ENCODE data around the gene PHKA2.

Gene PHKA2

DNA sequence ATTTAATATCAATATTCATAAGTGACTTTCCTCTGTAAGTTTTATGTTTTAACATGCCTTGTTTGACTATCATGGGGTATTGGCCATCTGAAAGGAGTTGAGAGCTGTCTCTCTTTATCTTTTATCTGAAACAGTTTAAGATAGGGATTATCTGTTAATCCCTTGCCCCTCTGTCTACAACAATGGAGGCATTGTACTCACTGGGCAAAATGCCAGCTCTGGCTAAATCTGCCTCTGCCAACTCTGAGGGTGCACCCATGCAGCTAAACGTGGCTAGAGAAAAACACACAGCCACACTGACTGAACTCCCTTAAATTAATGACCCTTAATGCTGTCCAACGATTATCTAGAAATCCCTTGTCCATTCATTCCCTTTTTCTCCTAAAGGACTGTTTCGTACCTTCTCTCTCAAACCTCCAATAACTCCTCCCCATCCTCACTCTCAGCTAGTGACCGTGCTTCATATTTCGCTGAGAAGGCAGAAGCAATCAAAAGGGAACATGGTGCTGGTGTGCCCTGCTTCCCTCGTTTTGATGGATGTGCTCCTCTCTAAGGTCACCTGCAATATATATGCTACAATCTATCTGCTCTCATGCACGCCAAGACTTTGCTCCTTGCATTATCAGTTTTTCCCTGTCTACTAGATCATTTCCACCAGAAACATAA is 10.3 kb downstream of the PHKA2 start:
- DNase-seq = no peak

DNA sequence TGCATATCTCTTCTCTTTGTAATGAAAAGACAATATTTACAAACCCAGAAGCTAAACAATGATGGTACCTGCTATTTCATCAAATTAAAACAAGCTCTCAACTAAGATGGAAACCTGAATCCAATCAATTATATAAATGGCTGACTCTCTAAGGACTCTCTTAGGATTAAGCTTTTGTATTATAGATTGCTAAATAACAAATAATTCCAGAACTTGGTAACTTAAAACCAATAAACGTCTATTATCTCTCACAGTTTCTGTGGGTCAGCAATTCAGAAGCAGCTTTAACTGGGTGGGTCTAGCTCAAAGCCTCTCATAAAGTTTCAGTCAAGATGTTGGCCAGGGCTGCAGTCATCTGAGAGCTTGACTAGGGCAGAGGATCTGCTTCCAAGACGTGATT is 12.4 kb downstream of the PHKA2 start:
- no peak for DNase-seq

DNA sequence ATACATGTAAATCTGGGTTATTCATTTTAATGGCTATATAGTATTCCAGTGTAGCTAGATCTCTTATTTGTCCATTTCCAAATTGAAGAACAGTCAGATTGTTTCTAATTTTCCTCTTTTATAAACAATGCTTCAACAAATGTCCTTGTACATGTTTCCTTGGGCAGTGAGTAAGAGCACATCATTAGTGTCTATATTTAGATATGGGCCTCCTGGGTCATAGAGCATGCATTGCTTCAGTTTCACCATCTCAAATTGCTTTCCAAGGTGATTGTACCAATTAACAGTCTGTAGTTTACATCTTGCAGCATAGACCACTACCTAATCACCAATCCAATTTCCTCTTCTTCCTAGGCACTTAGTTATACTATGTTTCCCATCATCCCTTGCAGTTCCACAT is 13.4 kb downstream of the PHKA2 start:
- no peak for DNase-seq

DNA sequence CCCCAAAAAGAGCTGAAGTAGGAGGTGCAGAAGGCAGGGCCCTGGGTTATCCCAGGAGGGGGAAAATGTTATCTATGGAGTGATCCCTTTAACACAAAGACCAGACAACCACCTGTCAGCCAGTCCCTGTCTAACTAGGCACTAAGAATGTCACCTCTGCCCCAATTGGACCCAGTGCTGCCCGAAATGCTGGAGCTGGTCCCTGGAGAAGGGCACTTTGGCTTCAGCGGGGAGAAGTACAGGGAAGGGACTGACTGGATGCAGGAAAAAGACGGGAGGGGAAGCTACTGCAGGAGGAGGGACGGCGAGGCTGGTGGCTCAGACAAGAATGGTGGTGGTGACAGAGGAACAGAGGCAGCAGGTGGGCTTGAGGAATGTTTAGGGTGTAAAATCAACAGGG is 17.3 kb downstream of the PHKA2 start:
- DNase-seq = no peak

DNA sequence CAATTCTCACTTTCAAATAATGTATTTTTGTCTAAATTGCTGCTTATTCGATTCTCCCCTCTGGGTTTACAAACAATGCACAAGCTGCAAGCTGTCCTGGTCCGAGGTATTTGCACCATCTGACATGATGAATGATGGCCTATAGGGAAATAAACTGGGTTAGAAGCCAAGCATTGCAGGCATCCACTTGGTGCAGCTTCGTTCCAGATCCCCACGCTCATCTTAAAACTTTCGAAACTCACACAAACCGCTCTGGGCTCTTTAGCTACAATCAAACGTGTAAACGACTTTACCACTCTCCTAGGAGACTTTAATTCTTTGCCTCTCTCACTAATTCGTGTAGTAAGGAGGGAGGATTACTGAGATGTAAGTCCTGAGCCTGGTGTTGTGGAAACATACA is 19.0 kb downstream of the PHKA2 start:
- DNase-seq = no peak

DNA sequence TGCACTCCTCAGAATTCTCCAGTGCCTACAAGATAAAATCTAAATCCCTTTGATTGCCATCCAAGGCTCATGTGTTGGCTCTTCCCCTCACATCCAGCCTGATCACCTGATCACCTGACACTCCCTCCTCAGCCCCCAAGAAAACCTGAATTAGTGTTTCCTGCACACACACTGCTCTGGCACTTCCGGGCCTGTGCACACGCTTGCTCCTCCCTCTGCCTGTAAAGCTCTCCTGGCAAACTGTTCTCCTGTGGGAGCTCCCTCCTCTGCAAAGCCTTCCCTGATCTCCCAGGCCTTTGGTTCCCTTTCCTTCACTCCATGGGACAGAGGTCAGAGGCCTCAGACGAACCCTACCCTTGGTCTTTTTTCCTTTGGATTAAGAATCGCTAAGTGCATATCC is 19.9 kb downstream of the PHKA2 start:
- DNase-seq = no peak

DNA sequence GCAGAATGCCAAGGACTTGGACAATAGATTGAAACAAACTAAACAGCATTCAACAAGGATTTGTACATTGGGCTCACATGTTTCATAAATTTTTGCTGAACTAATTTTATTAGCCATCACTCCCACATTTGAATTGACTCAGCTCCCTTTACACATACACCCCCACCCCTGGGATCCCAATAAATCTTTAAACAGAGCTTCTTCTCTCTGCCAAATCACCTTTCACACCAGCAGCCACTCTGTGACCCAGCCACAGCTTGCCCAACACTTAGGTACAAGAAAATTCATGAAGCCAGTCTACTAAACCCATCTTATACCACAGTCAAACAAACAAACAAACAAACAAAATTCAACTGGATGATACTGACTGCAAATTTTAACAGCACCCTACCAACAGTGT is 21.6 kb downstream of the PHKA2 start:
- no peak for DNase-seq

DNA sequence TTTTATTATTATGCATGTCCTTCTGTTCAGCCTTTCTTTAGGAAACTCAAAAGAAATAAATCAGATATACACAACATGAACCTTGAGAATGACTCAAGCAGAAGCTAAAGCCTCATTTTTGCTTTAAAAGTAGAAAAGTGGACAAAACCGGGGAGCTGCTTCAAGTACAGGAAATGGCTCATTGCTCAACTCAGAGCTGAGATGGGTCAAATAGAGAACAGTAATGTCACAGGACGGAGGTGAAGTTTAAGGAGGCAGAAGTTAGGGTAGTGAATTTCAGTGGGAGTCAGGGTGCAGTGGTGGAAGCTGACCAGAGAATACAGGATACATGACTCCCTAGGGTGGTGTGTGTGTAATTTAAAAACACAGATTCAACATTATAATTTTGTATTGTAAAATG is 22.2 kb downstream of the PHKA2 start:
- DNase-seq = no peak

DNA sequence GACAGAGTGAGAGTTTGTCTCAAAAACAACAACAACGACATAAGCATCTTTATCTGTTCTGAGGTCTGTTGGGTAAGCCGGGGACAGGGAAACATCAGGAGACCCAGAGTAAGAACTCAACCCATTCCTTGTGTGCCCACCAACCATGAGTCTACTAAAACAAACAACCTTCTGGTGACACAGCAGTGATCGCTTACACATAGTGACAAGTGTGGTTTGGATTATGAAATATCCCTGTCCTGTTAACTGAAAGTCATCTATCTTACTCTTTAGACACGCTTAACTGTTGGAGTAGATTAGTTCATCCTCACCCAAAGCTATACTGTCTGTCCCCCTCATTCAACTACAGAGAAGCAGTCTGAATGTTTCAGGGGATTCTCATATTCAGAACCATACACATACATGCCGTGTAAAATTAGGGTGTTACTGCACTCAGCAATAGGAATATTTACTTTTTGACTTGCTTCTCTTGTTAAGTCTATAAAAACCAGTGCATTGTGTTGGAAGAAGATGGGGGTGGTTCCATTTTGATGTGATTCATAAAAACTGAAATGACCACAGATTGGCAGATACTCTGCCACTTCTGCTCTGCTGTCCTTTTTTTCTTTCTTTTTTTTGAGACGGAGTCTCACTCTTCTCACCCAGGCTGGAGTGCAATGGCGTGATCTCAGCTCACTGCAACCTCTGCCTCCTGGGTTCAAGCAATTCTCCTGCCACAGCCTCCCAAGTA is 27.4 kb downstream of the PHKA2 start:
- no peak for DNase-seq

DNA sequence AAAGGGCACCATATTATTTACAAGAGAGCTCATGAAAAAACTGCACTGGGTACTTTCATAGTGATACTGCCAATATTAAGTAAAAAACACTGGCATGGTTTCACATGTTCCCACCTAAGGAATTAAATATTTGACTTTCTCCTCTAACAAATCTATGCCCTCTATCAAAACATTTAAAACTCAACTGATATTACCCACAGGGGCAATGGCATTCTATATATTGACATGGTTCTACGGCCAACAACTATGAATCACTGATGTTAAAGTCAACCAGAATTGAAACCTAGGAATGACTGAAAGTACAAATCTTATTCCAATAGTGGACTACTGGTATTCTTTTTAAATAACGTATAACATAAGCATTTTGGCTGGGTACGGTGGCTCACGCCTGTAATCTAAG is 28.2 kb downstream of the PHKA2 start:
- no peak for DNase-seq

DNA sequence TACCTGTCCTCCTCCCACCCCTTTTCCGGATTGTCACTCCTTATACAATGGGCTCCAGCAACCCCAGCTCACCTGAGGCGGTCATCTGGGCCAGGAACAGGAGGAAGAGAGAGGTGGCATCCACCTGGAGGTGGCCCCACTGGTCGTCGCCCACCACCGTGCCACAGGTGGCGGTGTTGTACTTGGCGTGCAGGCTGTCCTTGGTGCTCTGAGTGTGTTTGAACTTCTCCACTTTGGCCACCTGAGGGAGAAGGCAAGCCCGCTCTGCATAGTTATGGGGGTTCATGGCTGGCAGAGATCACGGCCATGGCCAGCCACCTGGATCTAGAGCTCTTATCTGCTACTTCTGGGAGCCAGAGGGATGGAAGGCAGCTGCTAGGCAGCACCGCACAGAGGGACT is 32.9 kb downstream of the PHKA2 start:
- DNase-seq = no peak

DNA sequence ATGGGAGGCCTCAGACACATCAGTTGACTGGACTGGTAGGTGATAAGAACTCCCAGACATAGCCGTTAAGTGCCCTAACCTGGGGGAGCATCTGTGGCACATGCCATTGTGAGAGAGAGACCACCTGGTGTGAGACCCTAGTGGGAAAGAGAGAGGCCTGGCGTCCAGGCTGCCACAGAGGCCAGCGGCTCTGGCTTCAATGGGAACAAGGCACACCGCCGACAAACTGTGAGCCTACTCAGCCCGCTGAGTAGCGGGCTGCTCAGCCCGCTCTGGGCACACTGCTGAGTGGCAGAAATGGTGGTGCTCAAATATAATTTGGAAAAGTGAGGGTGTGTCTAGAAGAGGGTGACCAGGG is 34.0 kb downstream of the PHKA2 start:
- DNase-seq = no peak

DNA sequence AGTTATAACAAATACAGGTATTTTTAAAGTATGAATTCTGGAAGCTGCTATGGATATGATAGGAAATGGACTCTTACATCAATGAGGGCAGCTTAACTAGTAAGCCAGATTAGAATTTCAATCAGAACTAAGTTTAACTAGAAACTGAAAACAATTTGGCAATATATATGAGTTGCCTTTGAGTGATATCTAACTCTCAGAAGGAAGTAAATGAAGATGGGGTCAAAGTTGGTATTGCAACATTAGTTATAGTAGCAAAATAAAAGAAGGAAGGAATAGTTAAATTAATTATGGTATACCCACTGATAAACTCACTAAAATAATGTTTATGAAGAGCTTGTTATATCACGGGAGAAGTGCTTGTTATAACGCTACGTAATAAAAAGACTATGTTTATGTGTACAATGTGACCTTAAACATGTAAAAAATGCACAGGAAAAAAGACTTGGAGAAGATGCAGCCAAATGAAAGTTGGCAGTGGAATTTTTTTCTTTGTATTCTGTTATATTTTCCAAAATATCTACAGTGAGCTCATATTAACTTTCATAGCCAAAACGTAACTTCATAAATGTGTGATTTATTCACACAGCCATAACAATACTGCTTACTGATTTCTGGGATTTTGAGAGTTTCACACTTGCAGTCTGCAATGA is 34.5 kb downstream of the PHKA2 start:
- no peak for DNase-seq

DNA sequence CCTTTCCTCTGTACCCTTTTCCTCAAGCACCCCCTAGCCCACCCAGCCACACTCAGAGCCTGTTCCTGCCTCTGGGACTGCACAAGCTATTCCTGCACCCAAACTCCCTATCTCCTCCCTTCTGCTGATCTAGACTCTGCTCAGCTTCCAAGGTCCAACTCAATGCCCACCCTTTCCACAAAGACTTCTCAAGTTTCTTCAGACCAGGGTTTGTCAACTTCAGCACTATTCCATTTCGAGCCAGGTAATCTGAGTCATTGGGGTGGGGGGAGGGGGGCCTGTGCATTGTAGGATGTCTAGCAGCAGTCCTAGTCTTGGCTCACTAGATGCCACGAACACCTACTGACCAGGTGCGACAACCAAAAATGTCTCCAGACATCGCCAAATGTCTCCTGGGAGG is 37.3 kb downstream of the PHKA2 start:
- no peak for DNase-seq

DNA sequence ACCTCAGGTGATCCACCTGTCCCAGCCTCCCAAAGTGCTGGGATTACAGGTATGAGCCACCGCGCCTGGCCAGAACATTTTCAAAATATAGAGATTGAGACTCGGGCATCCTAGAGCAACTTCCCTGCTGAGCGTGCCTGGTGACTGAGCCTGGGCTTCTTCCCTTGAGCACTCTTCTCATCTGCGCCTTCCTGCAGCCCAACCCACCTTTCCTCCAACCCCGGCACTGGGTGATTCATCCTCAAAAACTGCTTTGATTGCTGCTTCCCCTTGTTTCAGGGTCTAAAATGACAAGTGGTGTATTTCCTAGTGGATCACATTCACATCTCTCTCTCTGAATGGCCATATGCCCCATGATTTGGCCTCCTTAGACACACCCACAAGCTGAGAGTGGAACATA is 37.8 kb downstream of the PHKA2 start:
- DNase-seq = no peak

DNA sequence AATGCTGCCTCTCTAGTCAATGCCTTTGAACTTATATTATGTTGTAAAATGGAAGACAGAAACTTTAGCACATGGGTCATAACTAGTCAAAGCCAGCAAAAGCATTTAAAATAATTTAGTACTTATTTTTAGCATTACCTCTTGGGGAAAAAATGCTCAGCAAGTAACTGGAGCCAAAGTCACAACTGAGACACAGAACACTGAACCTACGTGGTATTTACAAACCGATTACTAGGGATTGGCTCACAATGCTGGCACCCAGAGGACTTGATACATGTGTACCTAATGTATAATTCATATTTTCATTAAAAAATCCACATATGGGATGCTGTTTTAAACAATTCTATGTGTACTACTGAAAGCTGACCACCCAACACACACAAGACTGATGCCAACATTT is 38.4 kb downstream of the PHKA2 start:
- DNase-seq = no peak

DNA sequence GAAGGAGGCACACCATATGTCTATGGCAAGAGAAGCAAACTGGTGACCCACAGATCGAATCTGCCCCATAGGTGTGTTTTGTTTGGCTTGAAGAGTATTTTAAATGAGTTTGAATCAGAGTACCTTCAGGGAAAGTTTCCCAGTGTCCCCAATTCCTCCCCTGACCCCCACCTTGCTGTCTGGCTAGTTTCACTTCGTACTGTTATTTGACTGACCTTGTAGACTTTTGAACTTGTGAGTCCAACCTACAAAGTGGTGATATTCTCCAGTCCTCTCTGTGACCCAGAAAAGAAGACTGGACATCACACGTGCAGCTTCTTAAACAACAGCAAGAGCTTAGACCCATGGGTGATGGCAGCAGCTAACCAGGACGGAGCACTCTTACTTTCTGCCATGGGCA is 39.4 kb downstream of the PHKA2 start:
- DNase-seq = no peak

DNA sequence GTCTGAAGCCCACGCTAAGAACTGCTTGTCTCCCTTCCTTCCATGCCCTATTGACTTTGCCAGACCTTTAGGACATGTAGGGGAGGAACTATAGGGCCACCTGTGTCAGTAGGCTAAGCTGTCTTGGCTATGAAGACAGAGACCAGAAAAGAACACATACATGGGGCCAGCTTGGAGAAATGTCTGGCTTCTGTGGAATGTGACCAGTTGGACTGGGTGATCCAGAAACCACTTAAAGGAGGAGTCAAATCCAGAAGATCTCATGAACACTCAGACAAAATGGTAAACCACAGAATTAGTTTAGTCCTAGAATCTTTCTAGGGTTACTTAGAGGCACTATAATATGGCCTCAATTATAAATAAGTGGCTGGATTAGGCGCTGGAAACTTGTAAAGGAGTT is 42.0 kb downstream of the PHKA2 start:
- DNase-seq = no peak

DNA sequence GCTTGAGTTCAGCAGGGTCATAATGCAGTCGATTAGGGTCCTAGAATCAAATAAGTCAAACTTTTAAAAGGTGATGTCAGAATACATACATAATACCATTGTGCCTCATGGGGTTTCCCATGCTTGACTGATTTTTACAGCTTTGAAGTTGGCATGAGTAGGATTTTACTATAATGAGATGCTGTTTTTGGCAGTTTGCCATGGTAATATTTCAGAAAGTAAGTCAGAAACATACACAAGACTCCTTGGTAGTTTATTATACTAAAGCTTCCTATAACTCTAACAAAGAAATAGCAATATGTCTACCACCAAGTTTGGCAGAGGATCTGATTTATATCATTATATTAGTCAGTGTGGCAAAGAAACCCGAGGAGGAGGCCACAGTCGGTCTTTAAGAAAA is 45.2 kb downstream of the PHKA2 start:
- DNase-seq = no peak

DNA sequence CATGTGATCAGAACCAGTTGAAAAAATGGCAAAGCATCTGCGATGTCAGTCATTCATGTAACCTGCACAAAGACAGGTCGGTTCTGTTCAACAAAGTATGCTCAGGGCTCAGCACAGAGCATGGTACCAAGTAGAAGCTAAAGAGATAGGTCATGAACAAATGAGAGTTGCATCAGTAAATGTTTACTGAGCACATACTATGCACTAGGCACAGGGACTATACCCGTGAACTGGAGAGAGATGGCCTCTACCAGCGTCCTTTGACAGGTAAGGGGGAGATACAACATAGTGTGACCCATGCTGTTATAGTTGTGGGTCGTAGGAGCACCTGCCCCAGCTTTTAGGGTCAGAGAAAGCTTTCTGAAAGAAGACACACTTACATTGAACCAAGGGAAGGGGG is 46.7 kb downstream of the PHKA2 start:
- no peak for DNase-seq

DNA sequence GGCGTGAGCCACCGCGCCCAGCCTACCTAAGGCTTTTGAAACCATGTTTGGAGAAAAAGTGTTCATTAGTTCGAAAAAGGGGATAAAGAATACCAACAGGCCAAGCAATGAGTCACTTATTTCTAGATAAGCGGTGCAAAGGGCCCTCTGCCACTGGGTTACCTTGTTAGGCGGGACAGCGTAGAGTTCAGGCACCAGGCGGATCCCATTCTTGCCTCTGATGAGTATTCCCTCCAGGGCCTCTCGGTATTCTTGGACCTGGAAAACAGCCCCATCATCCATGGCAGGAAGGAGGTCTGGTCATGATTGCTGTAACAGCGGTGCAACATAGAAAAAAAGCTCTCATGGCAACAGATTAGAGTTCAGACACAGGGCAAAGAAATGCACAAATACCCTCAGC is 48.0 kb downstream of the PHKA2 start:
- DNase-seq = no peak

DNA sequence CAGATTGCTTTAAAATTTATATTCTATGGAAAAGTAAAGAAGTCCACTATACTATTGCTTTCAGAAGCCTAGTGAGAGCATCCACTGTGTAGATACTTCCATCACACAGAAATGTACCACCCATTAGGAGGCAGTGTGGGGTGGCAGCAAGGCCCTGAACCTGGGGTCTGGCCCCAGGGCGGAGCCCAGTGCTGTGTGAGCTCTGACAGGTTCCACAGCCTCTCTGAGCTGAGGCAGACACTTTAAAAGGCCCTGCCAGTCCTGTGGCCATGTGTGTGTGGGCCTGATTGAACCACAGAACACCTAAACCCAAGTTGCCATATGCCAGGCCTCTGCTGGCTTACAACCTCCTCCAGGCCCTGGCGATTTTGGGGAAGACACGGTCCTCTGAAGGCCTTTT is 49.2 kb downstream of the PHKA2 start:
- no peak for DNase-seq

DNA sequence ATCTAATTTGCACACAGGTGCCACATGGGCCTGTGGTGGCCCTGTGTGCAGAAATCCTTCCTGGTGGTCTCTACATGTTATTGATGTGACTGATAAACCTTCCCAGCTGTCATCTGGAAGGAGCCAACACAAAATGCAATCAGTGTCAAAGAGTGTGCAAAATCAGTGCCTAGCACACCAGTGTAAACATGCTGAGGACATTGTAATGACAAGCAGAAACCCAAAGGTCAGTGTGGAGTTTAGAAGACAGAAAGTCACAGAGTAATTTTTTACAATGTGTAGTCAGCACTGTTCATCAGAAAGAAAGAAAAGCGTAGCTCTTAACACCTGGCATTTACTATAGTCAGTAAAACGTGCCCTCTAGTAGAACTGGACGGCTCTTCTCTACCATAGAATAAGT is 50.3 kb downstream of the PHKA2 start:
- DNase-seq = no peak

DNA sequence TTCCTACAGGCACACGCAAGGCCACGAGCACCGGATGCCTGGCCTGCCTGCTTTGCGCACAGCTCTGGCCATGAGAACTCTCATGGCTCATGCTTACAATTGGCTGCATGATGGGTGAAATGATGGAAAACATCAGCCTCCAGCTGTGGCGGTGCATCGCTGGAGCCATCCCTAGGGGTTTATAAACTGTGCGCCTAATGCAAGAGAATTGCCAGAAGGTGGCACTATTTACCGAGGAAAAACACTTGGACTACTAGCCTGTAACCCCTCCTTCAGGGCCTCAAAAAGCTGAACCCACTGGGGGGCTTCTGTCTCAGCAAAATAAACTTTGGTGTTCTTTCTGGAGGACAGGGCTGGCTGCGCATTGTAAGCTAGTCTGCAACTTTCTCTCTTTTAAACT is 51.9 kb downstream of the PHKA2 start:
- DNase-seq = no peak

DNA sequence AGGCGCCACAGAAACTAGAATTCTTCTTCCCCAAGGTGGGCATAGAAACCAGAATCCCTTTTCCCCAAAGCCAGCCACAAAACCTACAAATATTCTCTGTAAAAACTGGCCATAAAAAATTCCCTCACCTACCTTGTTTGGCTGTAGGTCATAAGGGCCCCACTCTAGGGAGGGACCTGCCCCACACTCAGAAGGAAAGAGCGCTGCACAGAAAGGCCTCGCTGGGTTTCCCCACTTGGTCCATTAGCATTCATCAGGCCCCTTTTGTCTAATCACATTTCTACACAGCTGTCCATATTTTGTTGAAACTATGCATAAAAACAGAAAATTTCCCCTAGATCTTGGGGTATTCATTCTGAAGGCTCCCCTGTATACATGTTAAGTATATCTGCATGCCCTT is 54.1 kb downstream of the PHKA2 start:
- no peak for DNase-seq

Measured in CD4-positive, alpha-beta T cell treated with Interleukin-17A for 4 hours (primary cell).